Naive thymus-derived CD4-positive, alpha-beta T cell (primary cell): ENCODE data around the gene XRN1. TPM values are rescaled to one million over a fixed set of nuclear protein-coding genes. Genes with fewer than 3 reads are reported as not detected.
"Not testable (repeated sequence)": the region's sequence is repeated elsewhere in the genome, so short reads cannot be mapped to it uniquely, and the experiment has no call there.

ENCODE experiments used
- ATAC-seq: fragments of 150-1000 bp; cut with Tn5 transposase; 2 replicates; pipeline ENCODE4 v1.10.0; 2021; ENCODE audit warnings: mild to moderate bottlenecking, moderate library complexity
- CTCF ChIA-PET: fragments of 350-600 bp; sonication (Branson Sonifier 250); formaldehyde crosslinking; loops from one replicate; lab custom pipeline; 2021; ENCODE audit warnings: antibody characterized with exemption; lab: Charles Lee
- POLR2A ChIA-PET: fragments of 350-600 bp; sonication (Branson Sonifier 250); formaldehyde crosslinking; loops from one replicate; lab custom pipeline; 2021; ENCODE audit warnings: antibody characterized with exemption, inconsistent platforms; lab: Charles Lee
- DNase-seq, 9 donors: peaks; one replicate each; pipeline versions ENCODE4 v3.0.0 to v3.0.0-alpha.2; 2020 to 2022; ENCODE audit warnings: mixed read lengths in 1 of 9
- H3K27ac ChIP-seq: one replicate; pipeline ENCODE4 v1.7.0; 2013; ENCODE audit warnings: mild to moderate bottlenecking, low read depth, low read length, moderate library complexity
- H3K27me3 ChIP-seq, 2 donors: one replicate each; pipeline ENCODE4 v1.7.0; 2013; ENCODE audit warnings: low read length in 2 of 2, mild to moderate bottlenecking in 2 of 2, moderate library complexity in 2 of 2; ENCODE audit not compliant: control insufficient read depth in 2 of 2, insufficient read depth in 2 of 2
- H3K36me3 ChIP-seq, 3 experiments: 1 replicate in 2 of 3; 2 replicates in 1 of 3; pipeline ENCODE4 v1.7.0; 2013; ENCODE audit warnings: low read length in 3 of 3, mild to moderate bottlenecking in 3 of 3, moderate library complexity in 1 of 3; ENCODE audit not compliant: insufficient read depth in 3 of 3, control insufficient read depth in 2 of 3
- H3K4me1 ChIP-seq, 2 donors: one replicate each; pipeline ENCODE4 v1.7.0; 2013; ENCODE audit warnings: low read length in 2 of 2, mild to moderate bottlenecking in 2 of 2, moderate library complexity in 1 of 2; ENCODE audit not compliant: control insufficient read depth in 2 of 2, insufficient read depth in 2 of 2
- H3K4me3 ChIP-seq: 2 replicates; pipeline ENCODE4 v1.7.0; 2013; ENCODE audit warnings: mild to moderate bottlenecking, low read length
- H3K9me3 ChIP-seq, 3 experiments: 1 replicate in 2 of 3; 2 replicates in 1 of 3; pipeline ENCODE4 v1.7.0; 2013; ENCODE audit warnings: low read length in 3 of 3; ENCODE audit not compliant: control insufficient read depth in 2 of 3
- H3K27ac Mint-ChIP-seq, 9 donors: one replicate each; pipeline ENCODE4 v1.8.0; 2020 to 2022; ENCODE audit warnings: mixed read lengths in 9 of 9, mild to moderate bottlenecking in 8 of 9, moderate library complexity in 5 of 9, inconsistent platforms in 2 of 9
- H3K27me3 Mint-ChIP-seq, 5 donors: one replicate each; pipeline ENCODE4 v1.8.0; 2021 to 2022; ENCODE audit warnings: mixed read lengths in 5 of 5, mild to moderate bottlenecking in 1 of 5
- H3K36me3 Mint-ChIP-seq, 5 donors: one replicate each; pipeline ENCODE4 v1.8.0; 2020 to 2022; ENCODE audit warnings: mixed read lengths in 5 of 5, mild to moderate bottlenecking in 3 of 5, inconsistent platforms in 1 of 5
- H3K4me1 Mint-ChIP-seq, 7 donors: one replicate each; pipeline ENCODE4 v1.8.0; 2020 to 2022; ENCODE audit warnings: mixed read lengths in 7 of 7, mild to moderate bottlenecking in 3 of 7, inconsistent platforms in 1 of 7
- H3K4me3 Mint-ChIP-seq, 10 donors: one replicate each; pipeline ENCODE4 v1.8.0; 2020 to 2022; ENCODE audit warnings: mild to moderate bottlenecking in 10 of 10, mixed read lengths in 10 of 10, moderate library complexity in 6 of 10, inconsistent platforms in 2 of 10
- H3K9me3 Mint-ChIP-seq, 11 donors: one replicate each; pipeline ENCODE4 v1.8.0; 2020 to 2022; ENCODE audit warnings: mixed read lengths in 11 of 11, mild to moderate bottlenecking in 4 of 11, inconsistent platforms in 1 of 11, moderate library complexity in 1 of 11
- intact Hi-C, 2 donors: fragments of 100-400 bp; cut with micrococcal nuclease; formaldehyde crosslinking; loops; one replicate each; pipeline ENCODE4 v1.15.1; 2023
- polyA plus RNA-seq, 2 donors: library from polyadenylated mRNA; unstranded; fragments of 300-500 nt; fragmentation: Illumina TruSeq; gene quantifications; one replicate each; pipeline ENCODE4 v1.2.3, GENCODE V29; 2021
- total RNA-seq, 6 experiments: library from RNA in 5 of 6; stranded (reverse) in 5 of 6; gene quantifications; 1 replicate in 5 of 6; 2 replicates in 1 of 6; pipeline ENCODE4 v1.2.3 and lab custom pipeline; 2021 to 2026

The XRN1 gene
- total and polyA plus RNA-seq, 7 experiments from 2014 or later, result 40.9 to 123 (median 94.7) TPM

DNA sequence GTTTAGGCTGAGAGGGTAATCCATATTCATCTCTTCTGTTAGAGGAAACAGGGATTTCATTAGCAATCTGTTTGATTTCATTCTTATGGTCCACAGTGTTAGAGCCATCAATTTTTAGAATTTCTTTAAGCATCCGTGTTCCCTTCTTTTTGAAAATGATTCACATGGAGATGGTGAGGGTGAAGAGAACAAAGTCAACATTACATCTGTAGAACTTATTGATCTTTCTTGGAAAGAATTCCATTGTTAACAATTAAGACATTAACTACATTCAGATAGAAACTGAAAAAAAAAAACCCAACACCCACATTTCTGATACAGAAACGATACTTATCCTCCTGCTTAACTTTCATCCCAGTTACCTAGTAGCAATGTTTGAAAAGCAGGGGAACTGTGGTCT, 115.4 kb downstream of the XRN1 start:
- no peaks in the 10 kb centered on the region for H3K27me3 ChIP-seq
- intact Hi-C loops, result no loop called here
- peaks cover 5 to 44% (median 5%) of the 10 kb centered on the region in 3 experiments for H3K36me3 ChIP-seq
- no peak overlapping the region for H3K4me3 ChIP-seq
- DNase-seq, result no peak
- H3K9me3 Mint-ChIP-seq, result no peaks in the 10 kb centered on the region
- no peak for ATAC-seq
- H3K36me3 Mint-ChIP-seq, result peaks cover 7 to 64% (median 47%) of the 10 kb centered on the region in 5 donors
- no peaks in the 10 kb centered on the region for H3K27me3 Mint-ChIP-seq
- H3K27ac ChIP-seq, result no peak overlapping the region
- POLR2A ChIA-PET, result no interaction called here
- H3K4me1 Mint-ChIP-seq, result peaks cover 0 to 6% (median 0%) of the 10 kb centered on the region in 7 donors
- no peak overlapping the region for H3K27ac Mint-ChIP-seq
- CTCF ChIA-PET, result no interaction called here
- no peaks in the 10 kb centered on the region for H3K9me3 ChIP-seq
- H3K4me1 ChIP-seq, result no peaks in the 10 kb centered on the region
- H3K4me3 Mint-ChIP-seq, result no peak overlapping the region

DNA sequence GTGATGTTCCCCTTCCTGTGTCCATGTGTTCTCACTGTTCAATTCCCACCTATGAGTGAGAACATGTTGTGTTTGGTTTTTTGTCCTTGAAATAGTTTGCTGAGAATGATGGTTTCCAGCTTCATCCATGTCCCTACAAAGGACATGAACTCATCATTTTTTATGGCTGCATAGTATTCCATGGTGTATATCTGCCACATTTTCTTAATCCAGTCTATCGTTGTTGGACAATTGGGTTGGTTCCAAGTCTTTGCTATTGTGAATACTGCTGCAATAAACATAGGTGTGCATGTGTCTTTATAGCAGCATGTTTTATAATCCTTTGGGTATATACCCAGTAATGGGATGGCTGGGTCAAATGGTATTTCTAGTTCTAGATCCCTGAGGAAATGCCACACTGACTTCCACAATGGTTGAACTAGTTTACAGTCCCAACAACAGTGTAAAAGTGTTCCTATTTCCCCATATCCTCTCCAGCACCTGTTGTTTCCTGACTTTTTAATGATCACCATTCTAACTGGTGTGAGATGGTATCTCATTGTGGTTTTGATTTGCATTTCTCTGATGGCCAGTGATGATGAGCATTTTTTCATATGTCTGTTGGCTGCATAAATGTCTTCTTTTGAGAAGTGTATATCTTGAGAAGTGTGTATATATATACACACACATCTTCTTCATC, 123.4 kb downstream of the XRN1 start:
- H3K27ac ChIP-seq, H3K4me3 ChIP-seq, DNase-seq, H3K27ac Mint-ChIP-seq, H3K27me3 ChIP-seq, H3K9me3 ChIP-seq, POLR2A ChIA-PET, H3K4me1 ChIP-seq, H3K4me1 Mint-ChIP-seq, CTCF ChIA-PET, H3K27me3 Mint-ChIP-seq, intact Hi-C loops, ATAC-seq, H3K4me3 Mint-ChIP-seq: not testable (repeated sequence)
- peaks cover 0 to 25% (median 5%) of the 10 kb centered on the region in 11 donors for H3K9me3 Mint-ChIP-seq
- peaks cover 0 to 24% (median 0%) of the 10 kb centered on the region in 3 experiments for H3K36me3 ChIP-seq
- H3K36me3 Mint-ChIP-seq, result peaks cover 7 to 71% (median 60%) of the 10 kb centered on the region in 5 donors

- ChIA-PET CTCF (no interaction called here), POLR2A (no interaction called here)
- DNase-seq (no peak), ATAC-seq (no peak)
- Histone ChIP-seq H3K36me3 (peaks cover 0 to 29% (median 0%) of the 10 kb centered on the region in 3 experiments), H3K4me1 (no peaks in the 10 kb centered on the region), H3K27ac (no peak overlapping the region), H3K27me3 (no peaks in the 10 kb centered on the region), H3K9me3 (no peaks in the 10 kb centered on the region), H3K4me3 (no peak overlapping the region)
- Mint-ChIP-seq H3K27ac (peak overlapping the region in 6 of 9 donors; percentile 8 to 69 (median 32)), H3K27me3 (no peaks in the 10 kb centered on the region), H3K4me3 (no peak overlapping the region), H3K4me1 (peaks cover 0 to 4% (median 0%) of the 10 kb centered on the region in 7 donors), H3K36me3 (peaks cover 9 to 49% (median 41%) of the 10 kb centered on the region in 5 donors), H3K9me3 (peaks cover 0 to 4% (median 0%) of the 10 kb centered on the region in 11 donors)
- intact Hi-C loops, result no loop called here
Measured at GRCh38 chr3:142319912-142320311, 127.9 kb downstream of the XRN1 start.

DNA sequence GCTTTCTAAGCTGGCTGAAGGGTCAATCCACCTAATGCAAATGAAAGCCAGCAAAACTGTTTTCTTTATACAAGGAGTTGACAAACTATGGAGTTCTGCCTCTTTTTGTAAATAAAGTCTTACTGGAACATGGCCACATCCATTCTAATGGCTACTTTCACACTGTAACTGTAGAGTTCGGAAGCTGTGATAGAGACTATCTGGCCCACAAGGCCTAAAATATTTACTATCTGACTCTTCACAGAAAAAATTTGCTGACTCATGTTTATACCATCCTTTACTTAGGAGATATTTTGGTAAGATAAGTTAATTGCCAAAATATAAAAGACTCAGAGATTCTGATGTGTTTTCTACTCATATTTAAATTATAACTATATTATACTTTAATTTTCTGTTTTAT, 128.7 kb downstream of the XRN1 start:
- intact Hi-C loops, result no loop called here
- Mint-ChIP-seq H3K27me3 (no peaks in the 10 kb centered on the region), H3K9me3 (no peaks in the 10 kb centered on the region), H3K4me3 (no peak overlapping the region), H3K4me1 (peaks cover 0 to 4% (median 0%) of the 10 kb centered on the region in 7 donors), H3K27ac (peak overlapping the region in 1 of 9 donors; percentile 24), H3K36me3 (peaks cover 9 to 45% (median 37%) of the 10 kb centered on the region in 5 donors)
- ATAC-seq (no peak), DNase-seq (no peak)
- Histone ChIP-seq H3K36me3 (peaks cover 0 to 27% (median 0%) of the 10 kb centered on the region in 3 experiments), H3K4me1 (no peaks in the 10 kb centered on the region), H3K4me3 (no peak overlapping the region), H3K9me3 (no peaks in the 10 kb centered on the region), H3K27ac (no peak overlapping the region), H3K27me3 (no peaks in the 10 kb centered on the region)
- POLR2A ChIA-PET, result no interaction called here
- CTCF ChIA-PET, result no interaction called here

- intact Hi-C loops, result no loop called here
- H3K36me3 Mint-ChIP-seq, result peaks cover 11 to 50% (median 38%) of the 10 kb centered on the region in 5 donors
- CTCF ChIA-PET, result no interaction called here
- Histone ChIP-seq H3K36me3 (peaks cover 0 to 32% (median 4%) of the 10 kb centered on the region in 3 experiments), H3K9me3 (no peaks in the 10 kb centered on the region), H3K4me3 (no peak overlapping the region), H3K27ac (no peak overlapping the region), H3K27me3 (no peaks in the 10 kb centered on the region), H3K4me1 (no peaks in the 10 kb centered on the region)
- ATAC-seq (no peak), DNase-seq (no peak)
- no peaks in the 10 kb centered on the region for H3K27me3 Mint-ChIP-seq
- no peak overlapping the region for H3K27ac Mint-ChIP-seq
- H3K9me3 Mint-ChIP-seq, result no peaks in the 10 kb centered on the region
- no peak overlapping the region for H3K4me3 Mint-ChIP-seq
- POLR2A ChIA-PET, result interaction anchor here (0.7 kb wide), 1 partner anchor 13 kb away, joined by 4 read pairs; no protein-coding TSS in a partner anchor
- H3K4me1 Mint-ChIP-seq, result peaks cover 0 to 4% (median 0%) of the 10 kb centered on the region in 7 donors
Measured at GRCh38 chr3:142318331-142318730, 129.5 kb downstream of the XRN1 start.

- intact Hi-C loops, H3K4me1 Mint-ChIP-seq: not testable (repeated sequence)
Measured at GRCh38 chr3:142315978-142316388, 131.9 kb downstream of the XRN1 start.

GRCh38 chr3:142315083-142315482, 132.8 kb downstream of the XRN1 start:
- Mint-ChIP-seq H3K4me3 (no peak overlapping the region), H3K27ac (peak overlapping the region in 2 of 9 donors; percentile 10 to 21), H3K4me1 (no peaks in the 10 kb centered on the region), H3K9me3 (no peaks in the 10 kb centered on the region), H3K27me3 (no peaks in the 10 kb centered on the region), H3K36me3 (peaks cover 18 to 56% (median 45%) of the 10 kb centered on the region in 5 donors)
- Histone ChIP-seq H3K9me3 (no peaks in the 10 kb centered on the region), H3K4me3 (no peak overlapping the region), H3K36me3 (peaks cover 0 to 49% (median 11%) of the 10 kb centered on the region in 3 experiments), H3K27ac (no peak overlapping the region), H3K4me1 (no peaks in the 10 kb centered on the region), H3K27me3 (no peaks in the 10 kb centered on the region)
- DNase-seq (no peak), ATAC-seq (no peak)
- POLR2A ChIA-PET, result no interaction called here
- CTCF ChIA-PET, result no interaction called here
- intact Hi-C loops, result no loop called here

More at GRCh38 chr3:142315978-142316388, 131.9 kb downstream of the XRN1 start:
- POLR2A ChIA-PET, ATAC-seq, H3K4me1 ChIP-seq, H3K27me3 ChIP-seq, DNase-seq, H3K4me3 Mint-ChIP-seq, H3K27ac ChIP-seq, H3K27me3 Mint-ChIP-seq, H3K9me3 Mint-ChIP-seq, H3K9me3 ChIP-seq, H3K4me3 ChIP-seq, CTCF ChIA-PET: not testable (repeated sequence)
- H3K27ac Mint-ChIP-seq, result peak overlapping the region in 1 of 9 donors; percentile 49
- H3K36me3 ChIP-seq, result peaks cover 0 to 47% (median 11%) of the 10 kb centered on the region in 3 experiments
- H3K36me3 Mint-ChIP-seq, result peaks cover 18 to 53% (median 45%) of the 10 kb centered on the region in 5 donors
